ENCODE measurements around the gene OR8G1. TPM values are rescaled to one million over a fixed set of nuclear protein-coding genes. Genes with fewer than 3 reads are reported as not detected.
"Not testable (repeated sequence)": the region's sequence is repeated elsewhere in the genome, so short reads cannot be mapped to it uniquely, and the experiment has no call there.

The OR8G1 gene
- total RNA-seq, 1 donor, result under 0.01 TPM

GRCh38 chr11:124211321-124211720 lies 29.6 kb upstream of the OR8G1 start:
- Histone ChIP-seq H3K4me3 (ENCODE audit: low read length) (no peak overlapping the region), H3K9me3 (ENCODE audit: low read depth, low read length) (no peaks in the 10 kb centered on the region), H3K4me1 (ENCODE audit: insufficient read depth, low read length) (no peaks in the 10 kb centered on the region), H3K27me3 (ENCODE audit: insufficient read depth, low read length) (no peaks in the 10 kb centered on the region)

GRCh38 chr11:124214027-124214426 lies 26.9 kb upstream of the OR8G1 start:
- Histone ChIP-seq H3K9me3 (ENCODE audit: low read depth, low read length) (no peaks in the 10 kb centered on the region), H3K4me1 (ENCODE audit: insufficient read depth, low read length) (no peaks in the 10 kb centered on the region), H3K4me3 (ENCODE audit: low read length) (no peak overlapping the region), H3K27me3 (ENCODE audit: insufficient read depth, low read length) (no peaks in the 10 kb centered on the region)

- H3K27me3 ChIP-seq (ENCODE audit: insufficient read depth, low read length), result no peaks in the 10 kb centered on the region
- no peaks in the 10 kb centered on the region for H3K9me3 ChIP-seq (ENCODE audit: low read depth, low read length)
- no peaks in the 10 kb centered on the region for H3K4me1 ChIP-seq (ENCODE audit: insufficient read depth, low read length)
Observed at GRCh38 chr11:124219126-124219525, 21.8 kb upstream of the OR8G1 start.

GRCh38 chr11:124222407-124222806 lies 18.5 kb upstream of the OR8G1 start:
- Histone ChIP-seq H3K4me1 (ENCODE audit: insufficient read depth, low read length) (peaks cover 9% of the 10 kb centered on the region), H3K9me3 (ENCODE audit: low read depth, low read length) (no peaks in the 10 kb centered on the region), H3K4me3 (ENCODE audit: low read length) (no peak overlapping the region), H3K27me3 (ENCODE audit: insufficient read depth, low read length) (no peaks in the 10 kb centered on the region)

More at GRCh38 chr11:124219126-124219525, 21.8 kb upstream of the OR8G1 start:
- H3K4me3 ChIP-seq (ENCODE audit: low read length), result no peak overlapping the region

- H3K4me1 ChIP-seq (ENCODE audit: insufficient read depth, low read length); H3K9me3 ChIP-seq (ENCODE audit: low read depth, low read length); H3K27me3 ChIP-seq (ENCODE audit: insufficient read depth, low read length); H3K4me3 ChIP-seq (ENCODE audit: low read length): not testable (repeated sequence)
Observed at GRCh38 chr11:124224618-124225423, 16.1 kb upstream of the OR8G1 start.

- Histone ChIP-seq H3K9me3 (ENCODE audit: low read depth, low read length) (no peaks in the 10 kb centered on the region), H3K4me3 (ENCODE audit: low read length) (no peak overlapping the region), H3K4me1 (ENCODE audit: insufficient read depth, low read length) (peaks cover 9% of the 10 kb centered on the region), H3K27me3 (ENCODE audit: insufficient read depth, low read length) (no peaks in the 10 kb centered on the region)
Observed at GRCh38 chr11:124225471-124225870, 15.4 kb upstream of the OR8G1 start.

- Histone ChIP-seq H3K27me3 (ENCODE audit: insufficient read depth, low read length) (no peaks in the 10 kb centered on the region), H3K4me1 (ENCODE audit: insufficient read depth, low read length) (no peaks in the 10 kb centered on the region), H3K9me3 (ENCODE audit: low read depth, low read length) (no peaks in the 10 kb centered on the region), H3K4me3 (ENCODE audit: low read length) (no peak overlapping the region)
Observed at GRCh38 chr11:124233376-124233775, 7.5 kb upstream of the OR8G1 start.

GRCh38 chr11:124238512-124238911 lies 2.4 kb upstream of the OR8G1 start:
- no peak overlapping the region for H3K4me3 ChIP-seq (ENCODE audit: low read length)
- H3K4me1 ChIP-seq (ENCODE audit: insufficient read depth, low read length), result no peaks in the 10 kb centered on the region
- no peaks in the 10 kb centered on the region for H3K9me3 ChIP-seq (ENCODE audit: low read depth, low read length)
- H3K27me3 ChIP-seq (ENCODE audit: insufficient read depth, low read length), result no peaks in the 10 kb centered on the region

- not testable (repeated sequence) for H3K9me3 ChIP-seq (ENCODE audit: low read depth, low read length); H3K27me3 ChIP-seq (ENCODE audit: insufficient read depth, low read length); H3K4me1 ChIP-seq (ENCODE audit: insufficient read depth, low read length); H3K4me3 ChIP-seq (ENCODE audit: low read length)
Observed at GRCh38 chr11:124249869-124250268, 9.0 kb downstream of the OR8G1 start.

GRCh38 chr11:124256076-124256475 lies 15.2 kb downstream of the OR8G1 start, which contains the start of gene OR8G5:
Gene OR8G5, plus strand, starts transcription at chr11:124256376. Its CDS starts 8,556 bp downstream, at chr11:124264932.
- no peaks in the 10 kb centered on the region for H3K9me3 ChIP-seq (ENCODE audit: low read depth, low read length)
- H3K4me3 ChIP-seq (ENCODE audit: low read length), result no peak within 1 kb of the TSS
- H3K27me3 ChIP-seq (ENCODE audit: insufficient read depth, low read length), result no peaks in the 10 kb centered on the region
- H3K4me1 ChIP-seq (ENCODE audit: insufficient read depth, low read length), result no peaks in the 10 kb centered on the region

- not testable (repeated sequence) for H3K4me1 ChIP-seq (ENCODE audit: insufficient read depth, low read length); H3K4me3 ChIP-seq (ENCODE audit: low read length); H3K27me3 ChIP-seq (ENCODE audit: insufficient read depth, low read length); H3K9me3 ChIP-seq (ENCODE audit: low read depth, low read length)
Observed at GRCh38 chr11:124265041-124265440, 24.1 kb downstream of the OR8G1 start.

GRCh38 chr11:124270886-124271285 lies 30.0 kb downstream of the OR8G1 start:
- not testable (repeated sequence) for H3K27me3 ChIP-seq (ENCODE audit: insufficient read depth, low read length); H3K4me1 ChIP-seq (ENCODE audit: insufficient read depth, low read length); H3K9me3 ChIP-seq (ENCODE audit: low read depth, low read length); H3K4me3 ChIP-seq (ENCODE audit: low read length)

GRCh38 chr11:124274000-124274399 lies 33.1 kb downstream of the OR8G1 start:
- Histone ChIP-seq H3K4me3 (ENCODE audit: low read length) (no peak overlapping the region), H3K27me3 (ENCODE audit: insufficient read depth, low read length) (no peaks in the 10 kb centered on the region), H3K4me1 (ENCODE audit: insufficient read depth, low read length) (no peaks in the 10 kb centered on the region), H3K9me3 (ENCODE audit: low read depth, low read length) (no peaks in the 10 kb centered on the region)

- Histone ChIP-seq H3K4me3 (ENCODE audit: low read length) (no peak overlapping the region), H3K27me3 (ENCODE audit: insufficient read depth, low read length) (no peaks in the 10 kb centered on the region)
Observed at GRCh38 chr11:124276081-124276480, 35.2 kb downstream of the OR8G1 start.

GRCh38 chr11:124277207-124277606 lies 36.3 kb downstream of the OR8G1 start:
- no peaks in the 10 kb centered on the region for H3K4me1 ChIP-seq (ENCODE audit: insufficient read depth, low read length)
- H3K4me3 ChIP-seq (ENCODE audit: low read length), result no peak overlapping the region
- H3K27me3 ChIP-seq (ENCODE audit: insufficient read depth, low read length), result no peaks in the 10 kb centered on the region
- H3K9me3 ChIP-seq (ENCODE audit: low read depth, low read length), result no peaks in the 10 kb centered on the region

More at GRCh38 chr11:124276081-124276480, 35.2 kb downstream of the OR8G1 start:
- Histone ChIP-seq H3K9me3 (ENCODE audit: low read depth, low read length) (no peaks in the 10 kb centered on the region), H3K4me1 (ENCODE audit: insufficient read depth, low read length) (no peaks in the 10 kb centered on the region)

- Histone ChIP-seq H3K4me1 (ENCODE audit: insufficient read depth, low read length) (no peaks in the 10 kb centered on the region), H3K4me3 (ENCODE audit: low read length) (no peak overlapping the region), H3K9me3 (ENCODE audit: low read depth, low read length) (no peaks in the 10 kb centered on the region), H3K27me3 (ENCODE audit: insufficient read depth, low read length) (no peaks in the 10 kb centered on the region)
Observed at GRCh38 chr11:124277804-124278203, 36.9 kb downstream of the OR8G1 start.
